Activated CD4-positive, alpha-beta T cell treated with anti-CD3 and anti-CD28 coated beads for 24 hours (primary cell): ENCODE data around the gene TRPV3.

Experiments used
- DNase-seq, 2 donors: peaks; one replicate each; pipeline ENCODE4 v3.0.0-alpha.2; 2020; ENCODE audit warnings: low read depth in 2 of 2

Gene TRPV3

GRCh38 chr17:3546521-3546920 is 11.1 kb downstream of the TRPV3 start:
- DNase-seq = no peak

GRCh38 chr17:3545151-3545550 is 12.5 kb downstream of the TRPV3 start:
- no peak for DNase-seq

GRCh38 chr17:3544365-3544764 is 13.2 kb downstream of the TRPV3 start:
- no peak for DNase-seq

DNA sequence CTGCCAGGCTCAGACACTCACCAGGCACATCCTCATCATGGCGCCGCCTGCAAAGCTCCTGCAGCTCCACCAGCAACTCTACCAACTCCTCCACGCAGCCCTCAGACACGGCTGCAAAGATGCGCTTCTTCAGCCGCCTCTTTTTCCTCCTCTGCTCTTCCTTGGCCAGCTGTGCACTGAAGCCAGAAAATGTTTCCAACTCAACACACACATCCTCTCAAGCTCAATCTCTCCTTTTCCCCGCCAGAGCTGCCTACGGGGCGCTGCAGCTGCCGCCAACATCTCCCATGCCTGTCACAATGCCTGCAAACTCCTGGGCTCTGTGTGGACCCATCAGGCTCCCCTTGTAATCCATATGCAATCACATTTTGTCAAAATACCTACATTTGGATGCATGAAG is 14.2 kb downstream of the TRPV3 start:
- no peak for DNase-seq

DNA sequence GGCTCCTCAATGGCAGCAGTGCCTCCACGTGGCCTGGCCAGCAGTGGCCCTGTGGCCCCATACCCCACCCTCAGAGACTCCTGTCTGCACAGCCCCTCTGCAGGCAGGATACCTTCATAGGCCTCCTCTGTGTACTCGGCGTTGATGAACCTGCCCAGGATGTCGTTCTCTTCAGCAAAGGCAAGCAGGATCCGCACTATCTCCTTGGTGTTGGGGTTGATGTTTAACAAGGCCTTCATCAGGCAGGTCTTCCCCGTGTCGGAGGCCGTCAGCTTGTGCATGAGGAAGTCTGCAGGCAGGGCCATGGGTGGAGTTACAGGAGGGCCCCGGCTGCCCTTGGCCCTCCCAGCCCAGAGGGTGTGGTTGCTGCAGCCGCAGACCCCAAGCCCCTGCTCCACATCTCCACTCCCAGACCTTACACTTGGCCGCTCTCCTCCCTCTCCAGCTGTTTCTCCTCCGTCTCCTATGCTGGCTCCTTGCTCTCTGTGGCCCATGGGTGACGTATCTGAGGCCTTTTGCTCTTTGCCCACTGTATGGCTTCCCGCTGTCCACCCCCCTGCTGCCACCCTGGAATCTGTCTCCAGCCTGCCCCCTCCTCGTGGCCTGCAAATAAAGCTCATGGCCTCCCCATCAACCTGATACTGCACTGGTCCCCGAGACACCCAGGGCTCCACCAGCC is 15.1 kb downstream of the TRPV3 start:
- no peak for DNase-seq

GRCh38 chr17:3539881-3540540 is 17.6 kb downstream of the TRPV3 start:
- no peak for DNase-seq

GRCh38 chr17:3536716-3537115 is 20.9 kb downstream of the TRPV3 start:
- no peak for DNase-seq

DNA sequence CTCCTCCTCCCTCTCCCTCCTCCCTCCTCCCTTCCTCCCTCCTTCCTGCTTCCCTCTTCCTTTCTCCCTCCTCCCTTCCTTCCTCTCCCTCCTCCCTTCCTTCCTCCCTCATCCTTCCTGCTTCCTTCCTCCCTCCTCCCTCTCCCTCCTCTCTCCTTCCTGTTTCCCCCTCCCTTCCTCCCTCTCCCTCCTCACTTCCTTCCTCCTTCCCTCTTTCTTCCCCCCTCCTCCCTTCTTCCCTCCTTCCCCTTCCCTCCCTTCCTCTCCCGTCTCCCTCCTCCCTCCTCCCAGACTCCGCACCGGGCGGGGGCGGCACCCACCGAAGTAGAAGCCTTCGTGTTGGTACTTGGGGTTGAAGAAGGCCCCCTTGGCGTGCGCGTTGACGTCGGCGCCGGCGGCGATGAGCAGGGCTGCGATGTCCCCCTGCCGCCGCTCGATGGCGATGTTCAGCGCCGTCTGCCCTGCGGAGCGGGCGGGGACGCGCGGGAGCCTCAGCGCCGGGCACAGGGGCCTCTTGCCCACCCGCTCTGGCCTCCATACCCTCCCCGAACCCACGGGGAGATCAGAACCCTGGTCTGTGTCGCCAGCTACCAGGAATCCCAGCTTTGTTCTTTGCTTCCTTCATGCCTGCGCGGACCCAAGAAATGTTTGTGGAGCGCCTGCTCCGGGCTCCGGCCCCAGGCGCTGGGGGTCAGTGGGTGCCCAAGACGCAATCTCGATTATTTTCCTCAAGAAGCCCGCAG is 22.2 kb downstream of the TRPV3 start:
- peak; percentile 11 to 47 for DNase-seq

DNA sequence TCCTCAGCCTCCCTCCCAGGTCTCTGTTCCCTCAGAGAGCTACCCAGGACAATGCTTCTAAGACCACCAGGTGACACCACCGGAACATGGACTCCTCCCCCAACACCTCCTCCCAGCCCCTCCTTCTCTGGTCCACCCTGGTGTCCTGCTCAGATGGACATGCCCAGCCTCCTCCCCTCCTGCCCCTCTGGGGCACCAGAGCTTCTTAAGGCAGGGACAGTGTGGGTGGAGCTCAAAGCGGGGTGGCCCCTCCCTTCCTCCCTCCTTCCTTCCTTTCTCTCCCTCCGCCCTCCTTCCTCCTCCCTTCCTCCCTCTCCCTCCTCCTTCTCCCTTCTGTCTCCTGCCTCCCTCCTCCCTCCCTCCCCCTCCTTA is 22.7 kb downstream of the TRPV3 start:
- DNase-seq = no peak

GRCh38 chr17:3533752-3534151 is 23.9 kb downstream of the TRPV3 start:
- DNase-seq = no peak

GRCh38 chr17:3532859-3533142 is 24.8 kb downstream of the TRPV3 start:
- DNase-seq = no peak

- DNase-seq = no peak
These were observed 25.3 kb downstream of the TRPV3 start for GRCh38 chr17:3532106-3532858.

DNA sequence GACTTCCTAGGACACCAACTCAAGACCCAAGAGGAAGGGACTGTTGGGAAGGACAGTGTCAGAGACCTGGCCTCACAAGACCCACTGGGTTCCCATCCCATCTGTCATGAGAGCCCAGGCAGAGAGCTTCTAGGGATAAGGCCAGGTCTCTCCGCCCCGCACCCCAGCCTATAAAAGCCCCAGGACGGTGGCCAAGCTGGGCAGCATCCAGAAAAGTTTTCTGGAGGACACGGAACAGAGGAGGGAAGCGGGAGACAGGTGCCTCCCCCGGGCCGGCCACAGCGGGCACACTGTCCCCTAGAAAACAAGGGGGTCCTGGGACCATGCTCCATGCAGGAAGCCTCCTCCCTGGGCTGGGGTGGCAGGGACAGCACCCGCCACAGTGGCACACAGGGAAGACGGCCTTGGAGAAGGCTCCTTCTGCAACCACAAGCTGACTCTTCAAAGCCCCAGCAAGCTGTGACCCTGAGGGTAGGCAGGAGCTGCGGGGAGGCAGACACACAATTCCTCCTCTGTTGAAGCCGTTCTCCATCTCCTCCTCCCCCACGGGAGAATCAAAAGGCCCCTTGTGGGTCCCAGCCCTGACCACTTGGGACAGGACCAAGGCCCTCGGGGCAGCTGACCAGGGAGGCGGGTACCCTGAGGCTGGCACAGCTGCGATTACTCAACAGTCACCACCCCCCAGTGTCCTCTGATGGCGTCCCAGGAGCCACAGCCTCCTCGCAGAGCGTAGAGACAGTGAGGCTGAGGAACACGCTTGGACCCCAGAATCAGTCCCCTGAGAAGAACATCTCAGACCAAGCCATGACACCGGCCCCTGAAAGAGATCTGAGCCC is 26.1 kb downstream of the TRPV3 start:
- DNase-seq = no peak

- no peak for DNase-seq
These were observed 27.5 kb downstream of the TRPV3 start for GRCh38 chr17:3529817-3530741.

GRCh38 chr17:3528880-3529511 is 28.6 kb downstream of the TRPV3 start:
- DNase-seq = no peak

GRCh38 chr17:3528403-3528851 is 29.2 kb downstream of the TRPV3 start:
- DNase-seq = no peak

DNA sequence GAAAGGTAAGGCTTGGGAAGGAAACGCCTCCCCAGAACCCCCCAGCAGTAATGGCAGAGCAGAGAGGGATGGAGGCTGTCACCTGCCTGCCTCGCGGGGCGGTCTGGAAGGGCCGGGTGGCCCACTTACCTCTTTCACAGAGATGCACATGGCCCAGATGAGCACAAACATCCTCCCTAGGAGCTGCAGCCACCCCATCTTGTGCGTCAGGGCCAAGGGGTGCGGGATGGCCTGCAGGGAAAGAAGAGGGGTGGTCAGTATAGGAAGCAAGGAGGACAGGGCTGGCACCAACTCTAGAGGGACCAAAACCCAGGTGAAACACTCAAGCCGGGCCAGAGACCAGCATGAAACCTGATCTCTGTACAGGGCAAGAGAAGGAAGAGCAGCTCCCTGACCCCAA is 29.7 kb downstream of the TRPV3 start:
- no peak for DNase-seq

- DNase-seq = no peak
These were observed 30.1 kb downstream of the TRPV3 start for GRCh38 chr17:3527468-3527867.

GRCh38 chr17:3526971-3527370 is 30.6 kb downstream of the TRPV3 start:
- DNase-seq = no peak

- DNase-seq = no peak
These were observed 31.1 kb downstream of the TRPV3 start for GRCh38 chr17:3526491-3526890.
